Body of pancreas (tissue), 4 donors: ENCODE data around the gene BEND5. TPM values are rescaled to one million over a fixed set of nuclear protein-coding genes. Genes with fewer than 3 reads are reported as not detected.

Source experiments
- ATAC-seq: fragments of 150-250 bp; one replicate; pipeline ENCODE4 v1.9.1; 2016
- DNase-seq, 4 donors: peaks; one replicate each; pipeline ENCODE4 v3.0.0-alpha.2; 2019
- H3K27ac ChIP-seq, 4 donors: fragments of 200-600 bp; sonication (generic); 1 replicate in 3 of 4; 2 replicates in 1 of 4; pipeline versions ENCODE4 v1.5.1 to v1.6.1; 2016 to 2019; ENCODE audit warnings: mild to moderate bottlenecking in 1 of 4, mixed read lengths in 1 of 4, moderate library complexity in 1 of 4
- H3K27me3 ChIP-seq, 2 donors: fragments of 200-600 bp; sonication (generic); one replicate each; pipeline ENCODE4 v1.6.0; 2016; ENCODE audit warnings: mild to moderate bottlenecking in 1 of 2
- H3K36me3 ChIP-seq, 2 donors: fragments of 200-600 bp; sonication (generic); replicated peaks in 1 of 2; 2 replicates each; pipeline ENCODE4 v1.5.1; 2016; ENCODE audit warnings: low read depth in 2 of 2; ENCODE audit not compliant: insufficient read depth in 1 of 2
- H3K4me1 ChIP-seq: fragments of 200-600 bp; sonication (generic); one replicate; pipeline ENCODE4 v1.6.0; 2016
- H3K4me3 ChIP-seq, 2 donors: fragments of 200-600 bp; sonication (generic); 1 replicate in 1 of 2; 2 replicates in 1 of 2; pipeline ENCODE4 v1.5.1; 2016 to 2019
- H3K9me3 ChIP-seq, 3 donors: fragments of 200-600 bp; sonication (generic); 1 replicate in 2 of 3; 2 replicates in 1 of 3; pipeline ENCODE4 v1.5.1; 2016
- CTCF ChIP-seq, 7 experiments: fragments of 450-650 bp in 4 of 7; fragments of 200-600 bp in 3 of 7; sonication (generic) in 3 of 7; IDR thresholded peaks; one replicate each; pipeline ENCODE4 v1.5.1; 2016 to 2019; ENCODE audit warnings: antibody characterized with exemption in 7 of 7
- POLR2A ChIP-seq, 3 donors: fragments of 450-650 bp; IDR thresholded peaks; one replicate each; pipeline ENCODE4 v1.6.1; 2016; ENCODE audit warnings: antibody characterized with exemption in 3 of 3, mild to moderate bottlenecking in 2 of 3
- WGBS, 2 donors: methylation state at CpG; one replicate each; pipeline ENCODE4 v1.1.5; 2017; 5-methylcytosine and 5-hydroxymethylcytosine counted together
- intact Hi-C: fragments of 100-400 bp; cut with DNase I; formaldehyde crosslinking; loops from one replicate; pipeline ENCODE4 v1.15.1; 2023
- total RNA-seq, 2 donors: library from RNA; depleted of rRNA; stranded (reverse); fragments of >200 nt; gene quantifications; one replicate each; pipeline ENCODE4 v1.1.0, GENCODE V29; 2016

Gene BEND5
- total RNA-seq, 2 donors from 2014 or later, result 2.3 to 8.6 TPM

GRCh38 chr1:48678710-48679505, 97.8 kb downstream of the BEND5 start:
- no peak for TF ChIP-seq POLR2A (IDR thresholded peaks at IDR 0.05)
- no peak for TF ChIP-seq CTCF (IDR thresholded peaks at IDR 0.05)
- 62 to 75% methylated on average over 1 to 3 of the region's 3 CpGs for WGBS, 2 donors
- intact Hi-C loops, result loop anchor here (10.0 kb wide), 1 partner anchor 136 kb away; no protein-coding TSS in a partner anchor
- ATAC-seq, result no peak
- Histone ChIP-seq H3K27me3 (no peaks in the 10 kb centered on the region), H3K27ac (peak overlapping the region in 2 of 4 donors; percentile 23 to 40), H3K9me3 (no peaks in the 10 kb centered on the region), H3K36me3 (no peaks in the 10 kb centered on the region), H3K4me1 (no peaks in the 10 kb centered on the region), H3K4me3 (no peak overlapping the region)
- no peak for DNase-seq
